ENCODE data around the gene WNT1. TPM values are rescaled to one million over a fixed set of nuclear protein-coding genes. Genes with fewer than 3 reads are reported as not detected.
A peak's percentile ranks its signal among the peaks of the same experiment; 100 is the strongest.

WNT1 gene
- not detected for polyA plus RNA-seq (2013)

- peaks cover 4 to 95% (median 54%) of the 10 kb centered on the region in 5 experiments for H3K27me3 ChIP-seq (replicated peaks in 2 of 5; ENCODE audit: control insufficient read depth in 4 of 5, insufficient read depth in 5 of 5, low read length in 4 of 5)
- no peak within 1 kb of the TSS for H3K27ac ChIP-seq (ENCODE audit: insufficient read depth in 1 of 2, low read depth in 1 of 2, low read length in 2 of 2, poor library complexity in 1 of 2, severe bottlenecking in 2 of 2)
- H3K4me1 ChIP-seq (ENCODE audit: control extremely low read depth in 1 of 4, control insufficient read depth in 4 of 4, insufficient read depth in 4 of 4, low read length in 3 of 4): peaks cover 0 to 52% (median 47%) of the 10 kb centered on the region in 4 experiments
- 2% methylated on average over 34 of the region's 45 CpGs for WGBS (ENCODE audit: insufficient coverage)
- no peaks in the 10 kb centered on the region for H3K36me3 ChIP-seq (ENCODE audit: control insufficient read depth in 4 of 4, insufficient read depth in 4 of 4, low read length in 3 of 4)
- H3K4me3 ChIP-seq (ENCODE audit: control insufficient read depth in 1 of 7, extremely low read depth in 1 of 7, insufficient read depth in 4 of 7, low read depth in 2 of 7, low read length in 6 of 7): peak within 1 kb of the TSS in 6 of 7 experiments; percentile 1 to 69 (median 40)
- ChIA-PET POLR2A (interaction anchor here (0.8 to 1.9 kb wide), 5 partner anchors 10 to 37 kb away, joined by 3 to 7 read pairs (median 4); partner anchors contain the start of gene ARF3), CTCF (interaction anchor here (1.0 to 75.7 kb wide), 11 partner anchors 3 to 151 kb away, joined by 4 to 1637 read pairs (median 10); partner anchors contain the start of genes ARF3, DDN, FKBP11 and WNT1)
- no peak for DNase-seq
- H3K9me3 ChIP-seq (ENCODE audit: control extremely low read depth in 1 of 5, control insufficient read depth in 4 of 5, insufficient read depth in 2 of 5, low read depth in 1 of 5, low read length in 4 of 5): no peaks in the 10 kb centered on the region
Observed at GRCh38 chr12:48978291-48978740, at the start of gene WNT1. TSS of gene WNT1 (plus strand) at chr12:48978322. CDS start at chr12:48978651, 329 bp downstream.

GRCh38 chr12:48929551-48929950 lies 48.6 kb upstream of the WNT1 start:
- no peaks in the 10 kb centered on the region for H3K9me3 ChIP-seq (ENCODE audit: control extremely low read depth in 1 of 5, control insufficient read depth in 4 of 5, insufficient read depth in 2 of 5, low read depth in 1 of 5, low read length in 4 of 5)
- no peak overlapping the region for H3K27ac ChIP-seq (ENCODE audit: insufficient read depth in 1 of 2, low read depth in 1 of 2, low read length in 2 of 2, poor library complexity in 1 of 2, severe bottlenecking in 2 of 2)
- ChIA-PET CTCF (interaction anchor here (0.7 to 47.1 kb wide), 8 partner anchors 15 to 76 kb away, joined by 3 to 1637 read pairs (median 6); partner anchors contain the start of genes ARF3, DDN, WNT1 and WNT10B), POLR2A (no interaction called here)
- no peak for DNase-seq
- WGBS (ENCODE audit: insufficient coverage): 100% methylated on average over 1 of the region's 1 CpG
- no peak overlapping the region for H3K4me3 ChIP-seq (ENCODE audit: control insufficient read depth in 1 of 7, extremely low read depth in 1 of 7, insufficient read depth in 4 of 7, low read depth in 2 of 7, low read length in 6 of 7)
- peaks cover 11 to 49% (median 37%) of the 10 kb centered on the region in 4 experiments for H3K36me3 ChIP-seq (ENCODE audit: control insufficient read depth in 4 of 4, insufficient read depth in 4 of 4, low read length in 3 of 4)
- H3K4me1 ChIP-seq (ENCODE audit: control extremely low read depth in 1 of 4, control insufficient read depth in 4 of 4, insufficient read depth in 4 of 4, low read length in 3 of 4): peaks cover 0 to 13% (median 6%) of the 10 kb centered on the region in 4 experiments
- no peaks in the 10 kb centered on the region for H3K27me3 ChIP-seq (replicated peaks in 2 of 5; ENCODE audit: control insufficient read depth in 4 of 5, insufficient read depth in 5 of 5, low read length in 4 of 5)

GRCh38 chr12:48930475-48930874 lies 47.6 kb upstream of the WNT1 start:
- POLR2A ChIA-PET: no interaction called here
- Histone ChIP-seq H3K36me3 (ENCODE audit: control insufficient read depth in 4 of 4, insufficient read depth in 4 of 4, low read length in 3 of 4) (peaks cover 11 to 56% (median 41%) of the 10 kb centered on the region in 4 experiments), H3K9me3 (ENCODE audit: control extremely low read depth in 1 of 5, control insufficient read depth in 4 of 5, insufficient read depth in 2 of 5, low read depth in 1 of 5, low read length in 4 of 5) (no peaks in the 10 kb centered on the region), H3K4me1 (ENCODE audit: control extremely low read depth in 1 of 4, control insufficient read depth in 4 of 4, insufficient read depth in 4 of 4, low read length in 3 of 4) (peaks cover 0 to 5% (median 2%) of the 10 kb centered on the region in 4 experiments), H3K27me3 (replicated peaks in 2 of 5; ENCODE audit: control insufficient read depth in 4 of 5, insufficient read depth in 5 of 5, low read length in 4 of 5) (no peaks in the 10 kb centered on the region), H3K4me3 (ENCODE audit: control insufficient read depth in 1 of 7, extremely low read depth in 1 of 7, insufficient read depth in 4 of 7, low read depth in 2 of 7, low read length in 6 of 7) (no peak overlapping the region), H3K27ac (ENCODE audit: insufficient read depth in 1 of 2, low read depth in 1 of 2, low read length in 2 of 2, poor library complexity in 1 of 2, severe bottlenecking in 2 of 2) (no peak overlapping the region)
- CTCF ChIA-PET: interaction anchor here (0.9 to 47.1 kb wide), 8 partner anchors 10 to 77 kb away, joined by 3 to 1637 read pairs (median 6); partner anchors contain the start of genes ARF3, DDN, WNT1 and WNT10B
- WGBS (ENCODE audit: insufficient coverage): 95% methylated on average over 3 of the region's 4 CpGs
- DNase-seq: no peak

- Histone ChIP-seq H3K36me3 (ENCODE audit: control insufficient read depth in 4 of 4, insufficient read depth in 4 of 4, low read length in 3 of 4) (peaks cover 14 to 71% (median 50%) of the 10 kb centered on the region in 4 experiments), H3K4me1 (ENCODE audit: control extremely low read depth in 1 of 4, control insufficient read depth in 4 of 4, insufficient read depth in 4 of 4, low read length in 3 of 4) (no peaks in the 10 kb centered on the region), H3K9me3 (ENCODE audit: control extremely low read depth in 1 of 5, control insufficient read depth in 4 of 5, insufficient read depth in 2 of 5, low read depth in 1 of 5, low read length in 4 of 5) (no peaks in the 10 kb centered on the region), H3K4me3 (ENCODE audit: control insufficient read depth in 1 of 7, extremely low read depth in 1 of 7, insufficient read depth in 4 of 7, low read depth in 2 of 7, low read length in 6 of 7) (no peak overlapping the region), H3K27me3 (replicated peaks in 2 of 5; ENCODE audit: control insufficient read depth in 4 of 5, insufficient read depth in 5 of 5, low read length in 4 of 5) (no peaks in the 10 kb centered on the region), H3K27ac (ENCODE audit: insufficient read depth in 1 of 2, low read depth in 1 of 2, low read length in 2 of 2, poor library complexity in 1 of 2, severe bottlenecking in 2 of 2) (no peak overlapping the region)
- ChIA-PET POLR2A (no interaction called here), CTCF (interaction anchor here (2.5 to 75.7 kb wide), 5 partner anchors 7 to 79 kb away, joined by 8 to 1637 read pairs (median 54); partner anchors contain the start of genes ARF3, DDN, FKBP11 and WNT1)
- DNase-seq: no peak
- WGBS (ENCODE audit: insufficient coverage): 65% methylated on average over 2 of the region's 2 CpGs
Observed at GRCh38 chr12:48932878-48933277, 45.2 kb upstream of the WNT1 start.

GRCh38 chr12:48933664-48934311 lies 44.3 kb upstream of the WNT1 start:
- Histone ChIP-seq H3K36me3 (ENCODE audit: control insufficient read depth in 4 of 4, insufficient read depth in 4 of 4, low read length in 3 of 4) (peaks cover 15 to 80% (median 55%) of the 10 kb centered on the region in 4 experiments), H3K27me3 (replicated peaks in 2 of 5; ENCODE audit: control insufficient read depth in 4 of 5, insufficient read depth in 5 of 5, low read length in 4 of 5) (no peaks in the 10 kb centered on the region), H3K4me3 (ENCODE audit: control insufficient read depth in 1 of 7, extremely low read depth in 1 of 7, insufficient read depth in 4 of 7, low read depth in 2 of 7, low read length in 6 of 7) (no peak overlapping the region), H3K27ac (ENCODE audit: insufficient read depth in 1 of 2, low read depth in 1 of 2, low read length in 2 of 2, poor library complexity in 1 of 2, severe bottlenecking in 2 of 2) (no peak overlapping the region), H3K9me3 (ENCODE audit: control extremely low read depth in 1 of 5, control insufficient read depth in 4 of 5, insufficient read depth in 2 of 5, low read depth in 1 of 5, low read length in 4 of 5) (no peaks in the 10 kb centered on the region), H3K4me1 (ENCODE audit: control extremely low read depth in 1 of 4, control insufficient read depth in 4 of 4, insufficient read depth in 4 of 4, low read length in 3 of 4) (no peaks in the 10 kb centered on the region)
- WGBS (ENCODE audit: insufficient coverage): 84% methylated on average over 5 of the region's 9 CpGs
- CTCF ChIA-PET: interaction anchor here (1.0 to 75.7 kb wide), 7 partner anchors 6 to 88 kb away, joined by 3 to 1637 read pairs (median 10); partner anchors contain the start of genes ARF3, DDN, FKBP11 and WNT1
- POLR2A ChIA-PET: no interaction called here
- no peak for DNase-seq

GRCh38 chr12:48934312-48934706 lies 43.8 kb upstream of the WNT1 start:
- Histone ChIP-seq H3K9me3 (ENCODE audit: control extremely low read depth in 1 of 5, control insufficient read depth in 4 of 5, insufficient read depth in 2 of 5, low read depth in 1 of 5, low read length in 4 of 5) (no peaks in the 10 kb centered on the region), H3K27me3 (replicated peaks in 2 of 5; ENCODE audit: control insufficient read depth in 4 of 5, insufficient read depth in 5 of 5, low read length in 4 of 5) (no peaks in the 10 kb centered on the region), H3K4me3 (ENCODE audit: control insufficient read depth in 1 of 7, extremely low read depth in 1 of 7, insufficient read depth in 4 of 7, low read depth in 2 of 7, low read length in 6 of 7) (no peak overlapping the region), H3K4me1 (ENCODE audit: control extremely low read depth in 1 of 4, control insufficient read depth in 4 of 4, insufficient read depth in 4 of 4, low read length in 3 of 4) (no peaks in the 10 kb centered on the region), H3K27ac (ENCODE audit: insufficient read depth in 1 of 2, low read depth in 1 of 2, low read length in 2 of 2, poor library complexity in 1 of 2, severe bottlenecking in 2 of 2) (no peak overlapping the region), H3K36me3 (ENCODE audit: control insufficient read depth in 4 of 4, insufficient read depth in 4 of 4, low read length in 3 of 4) (peaks cover 17 to 82% (median 60%) of the 10 kb centered on the region in 4 experiments)
- DNase-seq: peak in 1 of 3 donors; percentile 23
- ChIA-PET CTCF (interaction anchor here (1.0 to 75.7 kb wide), 7 partner anchors 5 to 87 kb away, joined by 3 to 1637 read pairs (median 10); partner anchors contain the start of genes ARF3, DDN, FKBP11 and WNT1), POLR2A (no interaction called here)
- no CpG with 5 or more reads among the region's 1 CpG for WGBS (ENCODE audit: insufficient coverage)
